Epithelial cell of proximal tubule (primary cell): ENCODE measurements around the gene SORCS2. TPM values are rescaled to one million over a fixed set of nuclear protein-coding genes. Genes with fewer than 3 reads are reported as not detected.

Experiments used
- DNase-seq: peaks from one replicate; pipeline ENCODE4 v3.0.0-alpha.2; 2011; ENCODE audit warnings: low read depth
- H3K4me3 ChIP-seq: 2 replicates; pipeline ENCODE4 v1.5.1; 2011; ENCODE audit warnings: low read depth, mild to moderate bottlenecking, low read length
- total RNA-seq: library from RNA; depleted of rRNA; stranded (reverse); fragments of >200 nt; gene quantifications from 2 replicates; pipeline ENCODE4 v1.2.3, GENCODE V29; 2015
- TF ChIP-seq, protein P1 (sequence below): conservative IDR thresholded peaks from 2 replicates; pipeline ENCODE4 v1.5.1; 2012; ENCODE audit warnings: low read depth, mild to moderate bottlenecking, low read length

Gene SORCS2
- total RNA-seq, 1 donor from 2014 or later: 0.29 TPM

DNA sequence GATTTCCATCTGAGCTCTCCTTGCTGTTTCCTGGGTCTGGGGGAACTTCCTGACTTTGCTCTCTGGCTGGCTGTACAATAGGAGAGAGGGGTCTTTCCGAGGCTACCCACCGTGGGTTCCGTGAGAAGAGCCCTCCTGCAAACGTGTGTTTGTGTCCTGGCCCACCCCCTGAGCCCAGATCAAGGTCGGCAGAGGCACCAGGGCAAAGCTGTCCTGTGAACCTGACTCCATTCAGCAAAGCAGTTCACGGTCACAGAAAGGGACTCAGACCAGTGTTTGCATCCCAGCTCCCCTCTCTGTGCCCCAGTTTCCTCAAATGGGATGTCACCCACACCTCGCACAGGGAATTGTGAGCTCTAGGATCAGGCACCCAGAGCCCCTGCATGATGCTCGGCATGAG is 339.7 kb downstream of the SORCS2 start:
- no peak overlapping the region for H3K4me3 ChIP-seq
- TF ChIP-seq, protein P1, sequence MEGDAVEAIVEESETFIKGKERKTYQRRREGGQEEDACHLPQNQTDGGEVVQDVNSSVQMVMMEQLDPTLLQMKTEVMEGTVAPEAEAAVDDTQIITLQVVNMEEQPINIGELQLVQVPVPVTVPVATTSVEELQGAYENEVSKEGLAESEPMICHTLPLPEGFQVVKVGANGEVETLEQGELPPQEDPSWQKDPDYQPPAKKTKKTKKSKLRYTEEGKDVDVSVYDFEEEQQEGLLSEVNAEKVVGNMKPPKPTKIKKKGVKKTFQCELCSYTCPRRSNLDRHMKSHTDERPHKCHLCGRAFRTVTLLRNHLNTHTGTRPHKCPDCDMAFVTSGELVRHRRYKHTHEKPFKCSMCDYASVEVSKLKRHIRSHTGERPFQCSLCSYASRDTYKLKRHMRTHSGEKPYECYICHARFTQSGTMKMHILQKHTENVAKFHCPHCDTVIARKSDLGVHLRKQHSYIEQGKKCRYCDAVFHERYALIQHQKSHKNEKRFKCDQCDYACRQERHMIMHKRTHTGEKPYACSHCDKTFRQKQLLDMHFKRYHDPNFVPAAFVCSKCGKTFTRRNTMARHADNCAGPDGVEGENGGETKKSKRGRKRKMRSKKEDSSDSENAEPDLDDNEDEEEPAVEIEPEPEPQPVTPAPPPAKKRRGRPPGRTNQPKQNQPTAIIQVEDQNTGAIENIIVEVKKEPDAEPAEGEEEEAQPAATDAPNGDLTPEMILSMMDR: no peak
- no peak for DNase-seq

GRCh38 chr4:7533267-7533666 is 340.9 kb downstream of the SORCS2 start:
- DNase-seq: no peak
- no peak overlapping the region for H3K4me3 ChIP-seq
- TF ChIP-seq, protein P1: no peak

DNA sequence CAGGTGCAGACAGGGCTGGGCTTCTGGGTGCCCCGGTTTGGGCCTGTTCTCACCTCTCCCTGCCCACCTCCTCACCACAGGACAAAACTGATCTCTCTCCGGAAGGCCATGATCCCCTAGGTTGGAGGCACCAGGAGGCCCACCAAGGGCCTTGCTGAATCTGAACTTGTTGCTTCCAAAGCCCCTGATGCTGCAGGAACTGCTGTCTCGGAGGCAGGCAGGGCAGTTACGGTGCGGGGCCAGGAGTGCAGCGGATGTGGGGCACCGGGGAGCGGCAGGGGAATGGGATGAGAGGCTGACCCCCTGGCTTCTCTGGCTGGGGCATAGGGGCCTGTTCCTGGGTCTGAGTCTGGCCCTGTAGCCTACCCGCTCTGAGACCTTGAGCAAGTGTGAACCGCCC is 342.8 kb downstream of the SORCS2 start:
- no peak for DNase-seq
- no peak overlapping the region for H3K4me3 ChIP-seq
- TF ChIP-seq, protein P1: no peak

DNA sequence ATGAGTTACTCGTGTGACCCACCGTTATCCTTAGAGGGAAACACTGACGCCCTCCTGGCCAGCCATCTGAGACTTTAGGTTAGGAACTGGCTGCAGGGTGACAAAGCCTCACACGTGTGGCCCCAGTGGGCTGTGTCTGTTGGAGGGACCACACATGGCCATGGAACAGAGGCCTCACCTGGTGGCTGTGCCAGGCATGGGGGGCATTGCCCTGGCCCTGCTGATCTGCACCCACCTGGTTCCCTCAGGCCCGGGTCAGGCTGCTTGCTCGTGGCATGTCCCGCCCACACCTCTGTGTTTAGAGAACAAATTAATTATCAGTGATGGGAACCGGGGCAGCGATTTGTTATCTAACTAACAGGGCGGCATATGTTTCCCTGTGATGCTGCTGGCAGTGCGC is 343.3 kb downstream of the SORCS2 start:
- no peak overlapping the region for H3K4me3 ChIP-seq
- TF ChIP-seq, protein P1: no peak
- DNase-seq: no peak

- no peak for DNase-seq
- no peak overlapping the region for H3K4me3 ChIP-seq
- TF ChIP-seq, protein P1: no peak
Measured at GRCh38 chr4:7536876-7537275, 344.5 kb downstream of the SORCS2 start.

DNA sequence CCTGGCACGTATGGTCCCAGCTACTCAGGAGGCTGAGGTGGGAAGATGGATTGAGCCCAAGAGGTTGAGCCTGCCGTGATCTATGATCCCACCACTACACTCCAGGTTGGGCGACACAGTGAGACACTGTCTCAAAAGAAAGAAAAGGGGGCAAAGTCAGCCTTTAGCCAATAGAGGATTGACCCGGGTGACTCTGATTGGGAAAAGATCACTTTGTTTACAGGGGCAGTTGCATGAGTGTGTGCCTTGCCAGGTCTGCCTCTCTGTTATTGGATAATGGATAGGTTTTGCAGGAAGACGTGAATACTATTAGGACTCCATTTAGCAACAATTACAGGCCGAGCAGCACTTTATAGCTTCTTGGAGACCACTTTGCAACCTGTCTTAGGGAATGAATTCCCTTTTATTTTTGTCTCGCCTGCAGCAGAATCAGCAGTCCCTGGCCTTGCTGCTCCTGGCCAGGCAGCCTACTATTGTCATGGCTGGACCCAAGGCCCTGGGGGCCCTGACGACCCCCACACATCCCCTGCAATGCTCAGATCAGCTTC is 345.6 kb downstream of the SORCS2 start:
- TF ChIP-seq, protein P1: no peak
- no peak for DNase-seq
- H3K4me3 ChIP-seq: no peak overlapping the region

GRCh38 chr4:7538518-7538917 is 346.2 kb downstream of the SORCS2 start:
- DNase-seq: no peak
- TF ChIP-seq, protein P1: no peak
- H3K4me3 ChIP-seq: no peak overlapping the region
